GM12875 (cell line): ENCODE results near the gene CIB1.
"Not testable (repeated sequence)": the region's sequence is repeated elsewhere in the genome, so short reads cannot be mapped to it uniquely, and the experiment has no call there.

ENCODE experiments used
- H3K4me3 ChIP-seq: one replicate; pipeline ENCODE4 v1.5.1; 2011; ENCODE audit warnings: low read depth, low read length, control low read depth
- CTCF ChIP-seq: IDR thresholded peaks from 2 replicates; pipeline ENCODE4 v1.5.1; 2011; ENCODE audit warnings: low read depth, mild to moderate bottlenecking, control low read depth, inconsistent platforms, low read length, moderate library complexity, borderline replicate concordance; ENCODE audit not compliant: insufficient read depth

CIB1 gene

GRCh38 chr15:90191794-90192509 is 41.8 kb downstream of the CIB1 start:
- no peak for TF ChIP-seq CTCF
- peak overlapping the region; percentile 6 for H3K4me3 ChIP-seq

- TF ChIP-seq CTCF: no peak
- peak overlapping the region; percentile 10 for H3K4me3 ChIP-seq
These were observed 42.4 kb downstream of the CIB1 start for GRCh38 chr15:90191344-90191687.

- no peak for TF ChIP-seq CTCF
- H3K4me3 ChIP-seq: peak overlapping the region; percentile 10
These were observed 43.0 kb downstream of the CIB1 start for GRCh38 chr15:90190606-90191343.

GRCh38 chr15:90189781-90190467 is 43.8 kb downstream of the CIB1 start:
- no peak overlapping the region for H3K4me3 ChIP-seq
- TF ChIP-seq CTCF: no peak

- no peak for TF ChIP-seq CTCF
- no peak overlapping the region for H3K4me3 ChIP-seq
These were observed 44.6 kb downstream of the CIB1 start for GRCh38 chr15:90188914-90189748.

- H3K4me3 ChIP-seq: not testable (repeated sequence)
These were observed 45.7 kb downstream of the CIB1 start for GRCh38 chr15:90188065-90188464.

GRCh38 chr15:90187257-90187868 is 46.4 kb downstream of the CIB1 start:
- H3K4me3 ChIP-seq: no peak overlapping the region
- TF ChIP-seq CTCF: no peak
